Measurements from ENCODE around the gene MXI1.

Gene MXI1

GRCh38 chr10:110162741-110163145 lies 44.7 kb upstream of the MXI1 start:
- DNase-seq (ENCODE audit: low spot score), result no peak
- Histone ChIP-seq H3K4me1 (ENCODE audit: insufficient read depth, poor library complexity, severe bottlenecking) (no peaks in the 10 kb centered on the region), H3K36me3 (ENCODE audit: low read depth) (no peaks in the 10 kb centered on the region), H3K27me3 (ENCODE audit: insufficient read depth, poor library complexity, severe bottlenecking) (no peaks in the 10 kb centered on the region), H3K4me3 (ENCODE audit: severe bottlenecking) (no peak overlapping the region), H3K27ac (ENCODE audit: poor library complexity, severe bottlenecking) (no peak overlapping the region), H3K9me3 (ENCODE audit: severe bottlenecking) (no peaks in the 10 kb centered on the region)
- peak; percentile 9 for TF ChIP-seq CTCF (IDR thresholded peaks at IDR 0.05; ENCODE audit: poor library complexity, severe bottlenecking)
- no peak for ATAC-seq (ENCODE audit: low read depth)

- Histone ChIP-seq H3K9me3 (ENCODE audit: severe bottlenecking) (no peaks in the 10 kb centered on the region), H3K27ac (ENCODE audit: poor library complexity, severe bottlenecking) (no peak overlapping the region), H3K4me3 (ENCODE audit: severe bottlenecking) (no peak overlapping the region), H3K4me1 (ENCODE audit: insufficient read depth, poor library complexity, severe bottlenecking) (no peaks in the 10 kb centered on the region), H3K36me3 (ENCODE audit: low read depth) (no peaks in the 10 kb centered on the region), H3K27me3 (ENCODE audit: insufficient read depth, poor library complexity, severe bottlenecking) (no peaks in the 10 kb centered on the region)
- no peak for DNase-seq (ENCODE audit: low spot score)
- ATAC-seq (ENCODE audit: low read depth), result no peak
- TF ChIP-seq CTCF (IDR thresholded peaks at IDR 0.05; ENCODE audit: poor library complexity, severe bottlenecking), result no peak
Measured at GRCh38 chr10:110163192-110163773, 44.1 kb upstream of the MXI1 start.

GRCh38 chr10:110163841-110164240 lies 43.6 kb upstream of the MXI1 start:
- TF ChIP-seq CTCF (IDR thresholded peaks at IDR 0.05; ENCODE audit: poor library complexity, severe bottlenecking), result no peak
- DNase-seq (ENCODE audit: low spot score) (no peak), ATAC-seq (ENCODE audit: low read depth) (no peak)
- H3K4me3 ChIP-seq (ENCODE audit: severe bottlenecking), result no peak overlapping the region
- H3K36me3 ChIP-seq (ENCODE audit: low read depth), result no peaks in the 10 kb centered on the region
- H3K9me3 ChIP-seq (ENCODE audit: severe bottlenecking), result no peaks in the 10 kb centered on the region
- H3K27me3 ChIP-seq (ENCODE audit: insufficient read depth, poor library complexity, severe bottlenecking), result no peaks in the 10 kb centered on the region
- H3K4me1 ChIP-seq (ENCODE audit: insufficient read depth, poor library complexity, severe bottlenecking), result no peaks in the 10 kb centered on the region
- H3K27ac ChIP-seq (ENCODE audit: poor library complexity, severe bottlenecking), result no peak overlapping the region

GRCh38 chr10:110165239-110165638 lies 42.2 kb upstream of the MXI1 start:
- TF ChIP-seq CTCF (IDR thresholded peaks at IDR 0.05; ENCODE audit: poor library complexity, severe bottlenecking), result no peak
- Histone ChIP-seq H3K9me3 (ENCODE audit: severe bottlenecking) (no peaks in the 10 kb centered on the region), H3K4me1 (ENCODE audit: insufficient read depth, poor library complexity, severe bottlenecking) (no peaks in the 10 kb centered on the region), H3K36me3 (ENCODE audit: low read depth) (no peaks in the 10 kb centered on the region), H3K4me3 (ENCODE audit: severe bottlenecking) (no peak overlapping the region), H3K27ac (ENCODE audit: poor library complexity, severe bottlenecking) (no peak overlapping the region), H3K27me3 (ENCODE audit: insufficient read depth, poor library complexity, severe bottlenecking) (no peaks in the 10 kb centered on the region)
- DNase-seq (ENCODE audit: low spot score) (no peak), ATAC-seq (ENCODE audit: low read depth) (no peak)

GRCh38 chr10:110167149-110167548 lies 40.3 kb upstream of the MXI1 start:
- TF ChIP-seq CTCF (IDR thresholded peaks at IDR 0.05; ENCODE audit: poor library complexity, severe bottlenecking), result no peak

More at GRCh38 chr10:110167149-110167548, 40.3 kb upstream of the MXI1 start:
- Histone ChIP-seq H3K27ac (ENCODE audit: poor library complexity, severe bottlenecking) (no peak overlapping the region), H3K4me1 (ENCODE audit: insufficient read depth, poor library complexity, severe bottlenecking) (no peaks in the 10 kb centered on the region), H3K9me3 (ENCODE audit: severe bottlenecking) (no peaks in the 10 kb centered on the region), H3K4me3 (ENCODE audit: severe bottlenecking) (no peak overlapping the region), H3K36me3 (ENCODE audit: low read depth) (no peaks in the 10 kb centered on the region), H3K27me3 (ENCODE audit: insufficient read depth, poor library complexity, severe bottlenecking) (no peaks in the 10 kb centered on the region)
- DNase-seq (ENCODE audit: low spot score) (no peak), ATAC-seq (ENCODE audit: low read depth) (no peak)

Data from RWPE2 (cell line).